Omental fat pad (tissue), 4 donors: ENCODE measurements around the gene STK11IP. TPM values are rescaled to one million over a fixed set of nuclear protein-coding genes. Genes with fewer than 3 reads are reported as not detected.

ENCODE experiments used
- ATAC-seq: fragments of 150-250 bp; one replicate; pipeline ENCODE4 v1.9.1; 2016; ENCODE audit warnings: mild to moderate bottlenecking, moderate library complexity; ENCODE audit not compliant: low FRiP score
- DNase-seq: peaks from one replicate; pipeline ENCODE4 v3.0.0-alpha.2; 2019; ENCODE audit warnings: low spot score
- total RNA-seq, 4 donors: library from RNA; depleted of rRNA; stranded (reverse); fragments of >200 nt; gene quantifications; one replicate each; pipeline ENCODE4 v1.1.0, GENCODE V29; 2016
- TF ChIP-seq, protein P1 (sequence below), 3 donors: fragments of 450-650 bp; IDR thresholded peaks; one replicate each; pipeline ENCODE4 v1.5.1; 2016 to 2017; ENCODE audit warnings: antibody characterized with exemption in 3 of 3, mild to moderate bottlenecking in 3 of 3, moderate library complexity in 2 of 3

Gene STK11IP
- total RNA-seq, 4 donors from 2014 or later, result 9.1 to 22.4 (median 13.0) TPM

DNA sequence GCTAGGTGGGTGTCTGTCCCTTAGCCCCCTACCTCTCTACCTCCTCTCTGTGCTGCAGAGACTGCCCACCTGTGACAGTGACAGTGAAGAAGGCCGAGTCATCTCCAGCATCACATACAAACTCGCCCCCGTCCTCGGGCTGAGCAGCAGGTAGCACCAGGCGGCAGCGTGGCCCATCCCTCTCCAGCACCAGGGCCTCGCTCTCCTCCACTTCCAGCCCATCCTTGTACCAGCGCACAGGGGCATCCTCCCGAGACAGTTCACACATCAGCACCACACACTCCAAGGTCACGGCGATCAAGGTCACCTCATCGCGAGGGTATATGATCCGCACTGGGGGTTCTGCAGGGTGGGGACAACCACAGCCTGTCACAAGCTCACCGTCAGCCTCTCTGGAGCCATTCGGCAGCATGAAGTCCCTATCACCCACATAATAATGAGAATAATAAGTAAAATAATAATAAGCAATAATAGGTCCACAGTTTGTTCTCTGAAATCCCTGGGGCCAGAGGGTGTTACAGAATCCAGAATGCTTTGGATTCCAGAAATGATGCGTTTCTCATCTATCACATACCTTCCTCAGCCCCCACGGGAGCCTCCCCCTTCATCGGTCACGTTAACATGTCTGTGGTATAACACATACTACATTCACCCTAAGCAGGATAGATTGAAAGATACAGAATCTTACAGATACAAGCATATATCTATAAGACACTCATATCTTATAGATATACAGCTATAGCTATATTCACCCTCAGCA lies 38.3 kb upstream of the STK11IP start:
- DNase-seq (no peak), ATAC-seq (no peak)
- TF ChIP-seq, protein P1, sequence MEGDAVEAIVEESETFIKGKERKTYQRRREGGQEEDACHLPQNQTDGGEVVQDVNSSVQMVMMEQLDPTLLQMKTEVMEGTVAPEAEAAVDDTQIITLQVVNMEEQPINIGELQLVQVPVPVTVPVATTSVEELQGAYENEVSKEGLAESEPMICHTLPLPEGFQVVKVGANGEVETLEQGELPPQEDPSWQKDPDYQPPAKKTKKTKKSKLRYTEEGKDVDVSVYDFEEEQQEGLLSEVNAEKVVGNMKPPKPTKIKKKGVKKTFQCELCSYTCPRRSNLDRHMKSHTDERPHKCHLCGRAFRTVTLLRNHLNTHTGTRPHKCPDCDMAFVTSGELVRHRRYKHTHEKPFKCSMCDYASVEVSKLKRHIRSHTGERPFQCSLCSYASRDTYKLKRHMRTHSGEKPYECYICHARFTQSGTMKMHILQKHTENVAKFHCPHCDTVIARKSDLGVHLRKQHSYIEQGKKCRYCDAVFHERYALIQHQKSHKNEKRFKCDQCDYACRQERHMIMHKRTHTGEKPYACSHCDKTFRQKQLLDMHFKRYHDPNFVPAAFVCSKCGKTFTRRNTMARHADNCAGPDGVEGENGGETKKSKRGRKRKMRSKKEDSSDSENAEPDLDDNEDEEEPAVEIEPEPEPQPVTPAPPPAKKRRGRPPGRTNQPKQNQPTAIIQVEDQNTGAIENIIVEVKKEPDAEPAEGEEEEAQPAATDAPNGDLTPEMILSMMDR (IDR thresholded peaks at IDR 0.05), result no peak

GRCh38 chr2:219560037-219560892 lies 37.4 kb upstream of the STK11IP start:
- TF ChIP-seq, protein P1 (IDR thresholded peaks at IDR 0.05), result no peak
- DNase-seq, result no peak
- no peak for ATAC-seq

GRCh38 chr2:219560893-219561178 lies 36.8 kb upstream of the STK11IP start:
- TF ChIP-seq, protein P1 (IDR thresholded peaks at IDR 0.05), result no peak
- DNase-seq (no peak), ATAC-seq (no peak)

GRCh38 chr2:219561179-219562048 lies 36.2 kb upstream of the STK11IP start:
- ATAC-seq (no peak), DNase-seq (no peak)
- TF ChIP-seq, protein P1 (IDR thresholded peaks at IDR 0.05), result no peak

DNA sequence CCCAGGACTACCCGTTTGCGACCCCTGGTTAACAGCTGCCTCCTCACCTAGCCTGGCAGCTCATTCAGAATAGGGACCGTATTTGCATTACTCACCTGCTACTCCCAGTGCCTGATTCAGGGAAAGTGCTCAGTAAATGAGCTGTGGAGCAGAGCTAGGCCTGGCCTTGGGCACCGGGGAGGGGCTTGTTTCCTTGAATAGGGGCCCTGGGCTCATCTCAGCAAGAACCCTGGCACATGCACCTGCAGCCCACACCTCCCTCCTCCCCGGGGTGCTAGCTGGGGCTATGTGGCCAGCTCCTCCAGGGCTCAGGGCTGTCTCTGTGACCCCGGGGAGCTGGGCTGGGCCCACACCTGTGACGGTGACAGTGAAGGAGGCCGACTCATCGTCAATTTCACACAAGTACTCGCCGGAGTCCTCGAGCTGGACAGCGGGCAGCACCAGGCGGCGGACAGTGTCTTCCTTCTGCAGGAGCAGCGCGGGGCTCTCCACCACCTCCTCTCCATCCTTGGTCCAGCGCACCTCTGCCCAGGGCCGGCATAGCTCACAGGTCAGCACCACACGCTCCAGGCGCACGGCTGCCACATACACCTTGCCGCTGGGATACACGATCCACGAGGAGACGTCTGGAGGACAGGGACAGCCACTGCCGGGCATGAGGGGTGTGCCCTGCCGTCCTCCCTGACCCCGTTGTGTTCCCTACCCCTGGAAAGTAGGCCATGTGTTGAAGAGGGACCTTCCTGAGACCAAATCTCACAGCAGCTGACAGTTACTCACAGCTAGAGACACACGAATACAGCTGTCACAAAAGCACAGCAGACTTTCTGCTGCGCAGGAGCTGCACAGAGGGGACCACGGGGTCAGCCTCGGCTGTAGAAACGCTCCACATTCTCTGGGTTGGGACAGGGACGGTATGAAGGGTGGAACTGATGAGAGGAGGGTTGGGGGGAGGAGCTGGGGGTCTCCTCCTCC lies 35.3 kb upstream of the STK11IP start:
- DNase-seq (no peak), ATAC-seq (no peak)
- TF ChIP-seq, protein P1 (IDR thresholded peaks at IDR 0.05), result no peak
